ENCODE data around the gene MS4A4E. TPM values are rescaled to one million over a fixed set of nuclear protein-coding genes. Genes with fewer than 3 reads are reported as not detected.
A peak's percentile ranks its signal among the peaks of the same experiment; 100 is the strongest.
"Not testable (repeated sequence)": the region's sequence is repeated elsewhere in the genome, so short reads cannot be mapped to it uniquely, and the experiment has no call there.

Gene MS4A4E
- total RNA-seq, 1 experiment from 2014 or later, result not detected

- H3K9me2 ChIP-seq (replicated peaks; ENCODE audit: insufficient read depth, low read length), result no peaks in the 10 kb centered on the region
- no peaks in the 10 kb centered on the region for H3K36me3 ChIP-seq (ENCODE audit: insufficient read depth, low read length)
- H3K27ac ChIP-seq (ENCODE audit: low read length), result no peak overlapping the region
- H3K4me1 ChIP-seq (ENCODE audit: low read length), result no peaks in the 10 kb centered on the region
- no peaks in the 10 kb centered on the region for H4K20me1 ChIP-seq (ENCODE audit: insufficient read depth, low read depth, low read length)
- no peak overlapping the region for H3K4me2 ChIP-seq (ENCODE audit: low read depth, low read length, poor library complexity, severe bottlenecking)
- DNase-seq, result no peak
- no peak overlapping the region for H3K4me3 ChIP-seq (ENCODE audit: low read length)
- H3K9me3 ChIP-seq (ENCODE audit: low read length), result no peaks in the 10 kb centered on the region
- H3K79me2 ChIP-seq (ENCODE audit: low read length), result no peaks in the 10 kb centered on the region
- H3K9ac ChIP-seq (ENCODE audit: low read length), result no peak overlapping the region
- no peak overlapping the region for H2AFZ ChIP-seq (ENCODE audit: low read length)
- no peaks in the 10 kb centered on the region for H3K27me3 ChIP-seq (ENCODE audit: low read length)
Measured at GRCh38 chr11:60194511-60194910, 48.4 kb downstream of the MS4A4E start.

GRCh38 chr11:60193687-60194433 is 49.1 kb downstream of the MS4A4E start:
- DNase-seq, result peak; percentile 88
- H3K4me3 ChIP-seq (ENCODE audit: low read length), result no peak overlapping the region
- no peak overlapping the region for H3K9ac ChIP-seq (ENCODE audit: low read length)
- H3K4me1 ChIP-seq (ENCODE audit: low read length), result no peaks in the 10 kb centered on the region
- H3K9me2 ChIP-seq (replicated peaks; ENCODE audit: insufficient read depth, low read length), result no peaks in the 10 kb centered on the region
- H2AFZ ChIP-seq (ENCODE audit: low read length), result no peak overlapping the region
- H3K36me3 ChIP-seq (ENCODE audit: insufficient read depth, low read length), result no peaks in the 10 kb centered on the region
- H3K4me2 ChIP-seq (ENCODE audit: low read depth, low read length, poor library complexity, severe bottlenecking), result no peak overlapping the region
- H3K79me2 ChIP-seq (ENCODE audit: low read length), result no peaks in the 10 kb centered on the region
- H3K27ac ChIP-seq (ENCODE audit: low read length), result no peak overlapping the region
- no peaks in the 10 kb centered on the region for H3K9me3 ChIP-seq (ENCODE audit: low read length)
- no peaks in the 10 kb centered on the region for H3K27me3 ChIP-seq (ENCODE audit: low read length)
- no peaks in the 10 kb centered on the region for H4K20me1 ChIP-seq (ENCODE audit: insufficient read depth, low read depth, low read length)

GRCh38 chr11:60192564-60192963 is 50.4 kb downstream of the MS4A4E start:
- H3K9me2 ChIP-seq (replicated peaks; ENCODE audit: insufficient read depth, low read length); H2AFZ ChIP-seq (ENCODE audit: low read length); H3K27me3 ChIP-seq (ENCODE audit: low read length); H3K4me1 ChIP-seq (ENCODE audit: low read length); H3K4me2 ChIP-seq (ENCODE audit: low read depth, low read length, poor library complexity, severe bottlenecking); H3K4me3 ChIP-seq (ENCODE audit: low read length); H3K36me3 ChIP-seq (ENCODE audit: insufficient read depth, low read length); H3K79me2 ChIP-seq (ENCODE audit: low read length); H3K9me3 ChIP-seq (ENCODE audit: low read length); H4K20me1 ChIP-seq (ENCODE audit: insufficient read depth, low read depth, low read length); H3K9ac ChIP-seq (ENCODE audit: low read length); H3K27ac ChIP-seq (ENCODE audit: low read length); DNase-seq: not testable (repeated sequence)

GRCh38 chr11:60188481-60188880 is 54.5 kb downstream of the MS4A4E start:
- not testable (repeated sequence) for H3K4me3 ChIP-seq (ENCODE audit: low read length); H3K27ac ChIP-seq (ENCODE audit: low read length); H3K4me2 ChIP-seq (ENCODE audit: low read depth, low read length, poor library complexity, severe bottlenecking); H3K9me2 ChIP-seq (replicated peaks; ENCODE audit: insufficient read depth, low read length); DNase-seq; H3K36me3 ChIP-seq (ENCODE audit: insufficient read depth, low read length); H2AFZ ChIP-seq (ENCODE audit: low read length); H3K9me3 ChIP-seq (ENCODE audit: low read length); H3K27me3 ChIP-seq (ENCODE audit: low read length); H3K9ac ChIP-seq (ENCODE audit: low read length); H3K4me1 ChIP-seq (ENCODE audit: low read length); H4K20me1 ChIP-seq (ENCODE audit: insufficient read depth, low read depth, low read length); H3K79me2 ChIP-seq (ENCODE audit: low read length)

- not testable (repeated sequence) for H3K79me2 ChIP-seq (ENCODE audit: low read length); H3K9ac ChIP-seq (ENCODE audit: low read length); H3K9me3 ChIP-seq (ENCODE audit: low read length); H3K4me1 ChIP-seq (ENCODE audit: low read length); H3K27me3 ChIP-seq (ENCODE audit: low read length); H3K27ac ChIP-seq (ENCODE audit: low read length); H4K20me1 ChIP-seq (ENCODE audit: insufficient read depth, low read depth, low read length); H2AFZ ChIP-seq (ENCODE audit: low read length); DNase-seq; H3K4me2 ChIP-seq (ENCODE audit: low read depth, low read length, poor library complexity, severe bottlenecking); H3K9me2 ChIP-seq (replicated peaks; ENCODE audit: insufficient read depth, low read length); H3K36me3 ChIP-seq (ENCODE audit: insufficient read depth, low read length); H3K4me3 ChIP-seq (ENCODE audit: low read length)
Measured at GRCh38 chr11:60186128-60186527, 56.8 kb downstream of the MS4A4E start.

GRCh38 chr11:60185512-60185827 is 57.5 kb downstream of the MS4A4E start:
- H3K79me2 ChIP-seq (ENCODE audit: low read length); DNase-seq; H3K9me3 ChIP-seq (ENCODE audit: low read length); H3K4me1 ChIP-seq (ENCODE audit: low read length); H3K27me3 ChIP-seq (ENCODE audit: low read length); H2AFZ ChIP-seq (ENCODE audit: low read length); H3K9ac ChIP-seq (ENCODE audit: low read length); H3K4me3 ChIP-seq (ENCODE audit: low read length); H3K9me2 ChIP-seq (replicated peaks; ENCODE audit: insufficient read depth, low read length); H4K20me1 ChIP-seq (ENCODE audit: insufficient read depth, low read depth, low read length); H3K36me3 ChIP-seq (ENCODE audit: insufficient read depth, low read length); H3K27ac ChIP-seq (ENCODE audit: low read length); H3K4me2 ChIP-seq (ENCODE audit: low read depth, low read length, poor library complexity, severe bottlenecking): not testable (repeated sequence)

GRCh38 chr11:60184824-60185511 is 58.0 kb downstream of the MS4A4E start:
- Histone ChIP-seq H3K79me2 (ENCODE audit: low read length) (no peaks in the 10 kb centered on the region), H3K27me3 (ENCODE audit: low read length) (no peaks in the 10 kb centered on the region), H3K4me1 (ENCODE audit: low read length) (no peaks in the 10 kb centered on the region), H3K27ac (ENCODE audit: low read length) (no peak overlapping the region), H3K4me3 (ENCODE audit: low read length) (no peak overlapping the region), H3K9me3 (ENCODE audit: low read length) (no peaks in the 10 kb centered on the region), H3K9ac (ENCODE audit: low read length) (no peak overlapping the region), H2AFZ (ENCODE audit: low read length) (no peak overlapping the region), H3K9me2 (replicated peaks; ENCODE audit: insufficient read depth, low read length) (no peaks in the 10 kb centered on the region), H4K20me1 (ENCODE audit: insufficient read depth, low read depth, low read length) (no peaks in the 10 kb centered on the region; the same call in 1 of the 2 replicates), H3K36me3 (ENCODE audit: insufficient read depth, low read length) (no peaks in the 10 kb centered on the region), H3K4me2 (ENCODE audit: low read depth, low read length, poor library complexity, severe bottlenecking) (no peak overlapping the region)
- DNase-seq, result no peak

GRCh38 chr11:60183591-60184205 is 59.2 kb downstream of the MS4A4E start:
- Histone ChIP-seq H3K4me1 (ENCODE audit: low read length) (no peaks in the 10 kb centered on the region), H3K9ac (ENCODE audit: low read length) (no peak overlapping the region), H4K20me1 (ENCODE audit: insufficient read depth, low read depth, low read length) (no peaks in the 10 kb centered on the region; the same call in 1 of the 2 replicates), H3K27me3 (ENCODE audit: low read length) (no peaks in the 10 kb centered on the region), H3K79me2 (ENCODE audit: low read length) (no peaks in the 10 kb centered on the region), H3K4me2 (ENCODE audit: low read depth, low read length, poor library complexity, severe bottlenecking) (no peak overlapping the region), H3K4me3 (ENCODE audit: low read length) (no peak overlapping the region), H2AFZ (ENCODE audit: low read length) (no peak overlapping the region), H3K9me2 (replicated peaks; ENCODE audit: insufficient read depth, low read length) (no peaks in the 10 kb centered on the region), H3K36me3 (ENCODE audit: insufficient read depth, low read length) (no peaks in the 10 kb centered on the region), H3K27ac (ENCODE audit: low read length) (no peak overlapping the region), H3K9me3 (ENCODE audit: low read length) (no peaks in the 10 kb centered on the region)
- no peak for DNase-seq

All from Karpas-422 (cell line).